IMR-90 (cell line): ENCODE data around the gene ACTL6B. TPM values are rescaled to one million over a fixed set of nuclear protein-coding genes. Genes with fewer than 3 reads are reported as not detected.

Source experiments
- ATAC-seq: fragments of 200-7000 bp; cut with Tn5 transposase; 2 replicates; pipeline ENCODE4 v1.9.1; 2020; ENCODE audit warnings: low read depth, mild to moderate bottlenecking, moderate library complexity
- BruUV-seq: library from RNA; stranded (reverse); fragments of 400-500 nt; replicated peaks from 2 replicates; lab custom pipeline; 2021; lab: Mats Ljungman, UMichigan
- CTCF ChIA-PET: fragments of 300-600 bp; formaldehyde crosslinking; extraction: SDS; loops from one replicate; lab custom pipeline; 2021; ENCODE audit warnings: antibody characterized with exemption; lab: Yijun Ruan, JAX
- POLR2A ChIA-PET: fragments of 300-600 bp; sonication (Branson Sonifier 250); formaldehyde crosslinking; loops from one replicate; lab custom pipeline; 2022; ENCODE audit warnings: antibody characterized with exemption; ENCODE audit not compliant: unreplicated experiment; lab: Charles Lee
- DNase-seq: peaks from one replicate; pipeline ENCODE4 v3.0.0; 2013
- H2AFZ ChIP-seq: replicated peaks from 2 replicates; pipeline ENCODE3; 2013; ENCODE audit warnings: low read length, mild to moderate bottlenecking; ENCODE audit not compliant: poor library complexity
- H2AK5ac ChIP-seq: 2 replicates; pipeline ENCODE4 v1.6.1; 2013; ENCODE audit warnings: low read depth, low read length, inconsistent platforms
- H2AK9ac ChIP-seq: replicated peaks from 2 replicates; pipeline ENCODE3; 2013; ENCODE audit warnings: mild to moderate bottlenecking, low read depth, low read length, moderate library complexity; ENCODE audit not compliant: poor library complexity
- H2BK120ac ChIP-seq: 2 replicates; pipeline ENCODE4 v1.6.1; 2013; ENCODE audit warnings: low read depth, low read length, inconsistent platforms
- H2BK15ac ChIP-seq: 3 replicates; pipeline ENCODE4 v1.6.1; 2013; ENCODE audit warnings: low read depth, low read length, inconsistent platforms
- H2BK20ac ChIP-seq: 2 replicates; pipeline ENCODE4 v1.6.1; 2013; ENCODE audit warnings: low read depth, mild to moderate bottlenecking, inconsistent platforms, low read length, moderate library complexity
- H2BK5ac ChIP-seq: 2 replicates; pipeline ENCODE4 v1.6.1; 2013; ENCODE audit warnings: mild to moderate bottlenecking, low read depth, low read length, inconsistent platforms; ENCODE audit not compliant: poor library complexity, severe bottlenecking
- H3K14ac ChIP-seq: replicated peaks from 2 replicates; pipeline ENCODE4 v1.6.1; 2013; ENCODE audit warnings: low read depth, low read length, inconsistent platforms
- H3K18ac ChIP-seq: 2 replicates; pipeline ENCODE4 v1.6.1; 2013; ENCODE audit warnings: low read depth, low read length, control low read depth
- H3K23ac ChIP-seq: 2 replicates; pipeline ENCODE4 v1.6.1; 2013; ENCODE audit warnings: low read depth, low read length, inconsistent platforms
- H3K27ac ChIP-seq: 2 replicates; pipeline ENCODE4 v1.5.1; 2013; ENCODE audit warnings: mild to moderate bottlenecking, control low read depth, low read length; ENCODE audit not compliant: insufficient read depth
- H3K27me3 ChIP-seq: 2 replicates; pipeline ENCODE4 v1.6.1; 2013; ENCODE audit warnings: low read length; ENCODE audit not compliant: control insufficient read depth, insufficient read depth
- H3K36me3 ChIP-seq: 2 replicates; pipeline ENCODE4 v1.6.1; 2013; ENCODE audit warnings: low read length, mixed read lengths; ENCODE audit not compliant: control insufficient read depth, insufficient read depth
- H3K4ac ChIP-seq: 2 replicates; pipeline ENCODE4 v1.6.1; 2013; ENCODE audit warnings: low read depth, low read length, inconsistent platforms
- H3K4me1 ChIP-seq: 2 replicates; pipeline ENCODE4 v1.6.1; 2013; ENCODE audit warnings: low read length, mixed read lengths; ENCODE audit not compliant: control insufficient read depth, insufficient read depth
- H3K4me2 ChIP-seq: 2 replicates; pipeline ENCODE4 v1.6.1; 2013; ENCODE audit warnings: low read depth, mild to moderate bottlenecking, control low read depth, low read length, moderate library complexity
- H3K4me3 ChIP-seq: 2 replicates; pipeline ENCODE4 v1.5.1; 2013; ENCODE audit warnings: low read depth, mild to moderate bottlenecking, control low read depth, low read length, moderate library complexity; ENCODE audit not compliant: insufficient read depth
- H3K56ac ChIP-seq: 2 replicates; pipeline ENCODE4 v1.6.1; 2013; ENCODE audit warnings: low read length, inconsistent platforms; ENCODE audit not compliant: insufficient read depth; ENCODE audit errors: extremely low read depth
- H3K79me1 ChIP-seq, 2 experiments: 2 replicates each; pipeline ENCODE4 v1.6.1; 2013; ENCODE audit warnings: low read length in 2 of 2, inconsistent platforms in 1 of 2, low read depth in 1 of 2
- H3K9ac ChIP-seq: 2 replicates; pipeline ENCODE4 v1.6.1; 2013; ENCODE audit warnings: low read depth, low read length, control low read depth
- H3K9me1 ChIP-seq: 2 replicates; pipeline ENCODE4 v1.6.1; 2013; ENCODE audit warnings: low read length, inconsistent platforms; ENCODE audit not compliant: insufficient read depth
- H3K9me3 ChIP-seq: 2 replicates; pipeline ENCODE4 v1.6.1; 2013; ENCODE audit warnings: low read length; ENCODE audit not compliant: control insufficient read depth, insufficient read depth
- H4K20me1 ChIP-seq: 2 replicates; pipeline ENCODE4 v1.6.1; 2013; ENCODE audit warnings: low read length, inconsistent platforms; ENCODE audit not compliant: insufficient read depth
- H4K5ac ChIP-seq: 2 replicates; pipeline ENCODE4 v1.6.1; 2013; ENCODE audit warnings: mild to moderate bottlenecking, low read depth, low read length, control low read depth
- H4K8ac ChIP-seq, 2 experiments: 2 replicates each; pipeline ENCODE4 v1.6.1; 2013; ENCODE audit warnings: low read depth in 2 of 2, low read length in 2 of 2, control low read depth in 1 of 2, inconsistent platforms in 1 of 2
- H4K91ac ChIP-seq: 2 replicates; pipeline ENCODE4 v1.6.1; 2013; ENCODE audit warnings: low read depth, low read length, inconsistent platforms; ENCODE audit not compliant: insufficient read depth
- BHLHE40 ChIP-seq: fragments of 150-350 bp; IDR thresholded peaks from 2 replicates; pipeline ENCODE4 v1.6.1; 2016; ENCODE audit warnings: mild to moderate bottlenecking, low read depth, low read length
- CEBPB ChIP-seq: IDR thresholded peaks from 2 replicates; pipeline ENCODE4 v1.6.1; 2012; ENCODE audit warnings: low read depth, low read length, improper control_type of control experiment
- CTCF ChIP-seq: conservative IDR thresholded peaks from 2 replicates; pipeline ENCODE4 v1.5.1; 2012; ENCODE audit warnings: mild to moderate bottlenecking, low read depth, low read length, improper control_type of control experiment
- ELK1 ChIP-seq: fragments of 150-350 bp; IDR thresholded peaks from 2 replicates; pipeline ENCODE4 v1.6.1; 2016; ENCODE audit warnings: low read depth, mild to moderate bottlenecking, low read length, moderate library complexity, borderline replicate concordance
- FOS ChIP-seq: fragments of 150-350 bp; IDR thresholded peaks from 2 replicates; pipeline ENCODE4 v1.6.1; 2016; ENCODE audit warnings: low read depth, low read length
- MAFK ChIP-seq: IDR thresholded peaks from 2 replicates; pipeline ENCODE4 v1.6.1; 2012; ENCODE audit warnings: low read depth, low read length, improper control_type of control experiment
- MXI1 ChIP-seq: IDR thresholded peaks from 2 replicates; pipeline ENCODE4 v1.6.1; 2012; ENCODE audit warnings: low read depth, mild to moderate bottlenecking, low read length, moderate library complexity, borderline replicate concordance
- NFE2L2 ChIP-seq: fragments of 150-350 bp; IDR thresholded peaks from 2 replicates; pipeline ENCODE4 v1.6.1; 2016; ENCODE audit warnings: low read depth, mild to moderate bottlenecking, low read length
- RCOR1 ChIP-seq: IDR thresholded peaks from 2 replicates; pipeline ENCODE4 v1.6.1; 2012; ENCODE audit warnings: mild to moderate bottlenecking, low read length, improper control_type of control experiment; ENCODE audit not compliant: insufficient replicate concordance
- RFX5 ChIP-seq: IDR thresholded peaks from 2 replicates; pipeline ENCODE4 v1.8.0; 2012; ENCODE audit warnings: low read depth, mild to moderate bottlenecking, low read length, moderate library complexity
- USF2 ChIP-seq: fragments of 150-350 bp; IDR thresholded peaks from 2 replicates; pipeline ENCODE4 v1.6.1; 2017; ENCODE audit warnings: mild to moderate bottlenecking, antibody characterized with exemption, low read length, low read depth
- WGBS, 2 experiments: methylation state at CpG; one replicate each; pipeline versions ENCODE4 v1.1.5 to v1.1.7; 2013; ENCODE audit warnings: missing lambda C conversion rate in 2 of 2; ENCODE audit not compliant: insufficient read length in 1 of 2; ENCODE audit errors: extremely low coverage in 2 of 2; 5-methylcytosine and 5-hydroxymethylcytosine counted together
- dilution Hi-C: fragments of 300-500 bp; cut with HindIII; formaldehyde crosslinking; loops from one replicate; pipeline ENCODE4 v1.14.3; 2018; ENCODE audit warnings: low sequenced_read_pairs; ENCODE audit not compliant: unreplicated experiment
- in situ Hi-C: fragments of 300-500 bp; cut with MboI; formaldehyde crosslinking; loops from 3 replicates; pipeline ENCODE4 v1.14.3; 2019; ENCODE audit warnings: low sequenced_read_pairs, inconsistent platforms, mixed read lengths
- intact Hi-C: fragments of 100-400 bp; cut with micrococcal nuclease; formaldehyde crosslinking; loops from 2 replicates; pipeline ENCODE4 v1.10.0; 2022
- polyA plus RNA-seq, 3 experiments: library from polyadenylated mRNA; depleted of rRNA; stranded (reverse); fragments of >200 nt; gene quantifications; 2 replicates each; pipeline ENCODE4 v1.2.3, GENCODE V29; 2012; ENCODE audit warnings: low replicate concordance in 1 of 3
- total RNA-seq: library from RNA; depleted of rRNA; stranded (reverse); fragments of >200 nt; gene quantifications from 2 replicates; pipeline ENCODE4 v1.2.3, GENCODE V29; 2012

The ACTL6B gene
- total and polyA plus RNA-seq, 2 of the 4 experiments (the other 2 are of a cell fraction) = not detected

- TF ChIP-seq USF2 = no peak
- no peak for TF ChIP-seq RFX5
- no peak for TF ChIP-seq CEBPB
These were observed 53.1 kb downstream of the ACTL6B start (continued) for GRCh38 chr7:100602889-100603725.

GRCh38 chr7:100600730-100601038 is 55.6 kb downstream of the ACTL6B start:
- 60% methylated on average over 1 of the region's 9 CpGs; no CpG with 5 or more reads in 1 of the 2 experiments for WGBS, 2 experiments
- no TSS peak for BruUV-seq
- no peak overlapping the region for H2BK20ac ChIP-seq
- TF ChIP-seq MAFK = no peak
- no peak for TF ChIP-seq BHLHE40
- TF ChIP-seq RCOR1 = no peak
- TF ChIP-seq MXI1 = no peak
- no peak for TF ChIP-seq ELK1
- TF ChIP-seq CEBPB = no peak
- TF ChIP-seq NFE2L2 = no peak
- no peak for TF ChIP-seq FOS
- no peak for TF ChIP-seq USF2
- no peak for TF ChIP-seq CTCF

More at GRCh38 chr7:100600730-100601038, 55.6 kb downstream of the ACTL6B start:
- H3K9ac ChIP-seq = no peak overlapping the region
- no peaks in the 10 kb centered on the region for H3K9me3 ChIP-seq
- no peak overlapping the region for H4K8ac ChIP-seq
- H3K9me1 ChIP-seq = no peaks in the 10 kb centered on the region
- CTCF ChIA-PET = no interaction called here
- no peak overlapping the region for H2BK120ac ChIP-seq
- H3K23ac ChIP-seq = no peak overlapping the region
- intact Hi-C loops = loop anchor here (5.0 kb wide), 1 partner anchor 92 kb away; the partner anchor contains the start of gene GIGYF1
- no peak overlapping the region for H2AK5ac ChIP-seq
- H3K4ac ChIP-seq = no peak overlapping the region
- H3K18ac ChIP-seq = no peak overlapping the region
- no peak overlapping the region for H4K5ac ChIP-seq
- H3K27me3 ChIP-seq = no peaks in the 10 kb centered on the region
- no peak overlapping the region for H3K4me3 ChIP-seq
- no peaks in the 10 kb centered on the region for H4K20me1 ChIP-seq
- H2BK5ac ChIP-seq = no peak overlapping the region
- no peak for ATAC-seq
- H3K56ac ChIP-seq = no peak overlapping the region
- H2AFZ ChIP-seq = no peak overlapping the region
- H3K27ac ChIP-seq = no peak overlapping the region
- no peak overlapping the region for H4K91ac ChIP-seq
- DNase-seq = no peak
- no peak overlapping the region for H3K4me2 ChIP-seq
- peaks cover 8% of the 10 kb centered on the region for H3K36me3 ChIP-seq
- dilution Hi-C loops = no loop called here
- POLR2A ChIA-PET = no interaction called here
- H3K79me1 ChIP-seq = peaks cover 0 to 40% of the 10 kb centered on the region in 2 experiments; a peak in 2 of 4 replicates
- H2BK15ac ChIP-seq = no peak overlapping the region
- in situ Hi-C loops = no loop called here
- no peak overlapping the region for H3K14ac ChIP-seq
- H3K4me1 ChIP-seq = peaks cover 9% of the 10 kb centered on the region
- no peak overlapping the region for H2AK9ac ChIP-seq
